ENCODE results near the gene UPF2. TPM values are rescaled to one million over a fixed set of nuclear protein-coding genes. Genes with fewer than 3 reads are reported as not detected.

The UPF2 gene
- total and polyA plus RNA-seq, 2 of the 13 experiments (the other 11 are each of a cell fraction or from before 2014, with no cell fraction given): 6.2 to 14.5 TPM

GRCh38 chr10:11901454-11901832 lies 141.2 kb downstream of the UPF2 start:
- H3K4me1 ChIP-seq (ENCODE audit: insufficient read depth, low read length): peaks cover 63% of the 10 kb centered on the region
- TF ChIP-seq RARA (CRISPR knock-in tag; IDR thresholded peaks at IDR 0.05): peak; percentile 43; the same call in 1 of the 2 replicates
- no peak for TF ChIP-seq ZNF274 (CRISPR knock-in tag; IDR thresholded peaks at IDR 0.05)
- TF ChIP-seq XBP1 (CRISPR knock-in tag; IDR thresholded peaks at IDR 0.05): no peak
- peak; percentile 68 for TF ChIP-seq FOSL2 (CRISPR knock-in tag; IDR thresholded peaks at IDR 0.05)
- peak; percentile 35; the same call in 1 of the 2 replicates for TF ChIP-seq HNF4A (CRISPR knock-in tag; IDR thresholded peaks at IDR 0.05)
- peak; percentile 96 for TF ChIP-seq HIC2 (CRISPR knock-in tag; IDR thresholded peaks at IDR 0.05; ENCODE audit: low read depth)
- TF ChIP-seq NR2F6 (IDR thresholded peaks at IDR 0.05): peak; percentile 21; the same call in 1 of the 2 replicates
- 0 out of 2 replicates have a peak, but pooled peaks have one; percentile 32 for TF ChIP-seq NR2F6 (CRISPR knock-in tag; IDR thresholded peaks at IDR 0.05)
- peak; percentile 39; the same call in 1 of the 2 replicates for TF ChIP-seq BHLHE40 (IDR thresholded peaks at IDR 0.05; ENCODE audit: low read length)
- TF ChIP-seq HNRNPL (IDR thresholded peaks at IDR 0.05; ENCODE audit: low read depth, low read length): peak; percentile 86
- peak; percentile 66 for TF ChIP-seq ARID5B (CRISPR knock-in tag; IDR thresholded peaks at IDR 0.05)
- TF ChIP-seq CEBPG (CRISPR knock-in tag; IDR thresholded peaks at IDR 0.05): peak; percentile 16; the same call in 1 of the 2 replicates
- no peak for TF ChIP-seq ZSCAN22 (CRISPR knock-in tag; IDR thresholded peaks at IDR 0.05)
- peak; percentile 77 for TF ChIP-seq ELF3 (CRISPR knock-in tag; IDR thresholded peaks at IDR 0.05)
- 0 out of 2 replicates have a peak, but pooled peaks have one; percentile 24 for TF ChIP-seq SOX5 (CRISPR knock-in tag; IDR thresholded peaks at IDR 0.05; ENCODE audit: borderline replicate concordance)
- peak; percentile 13; the same call in 1 of the 2 replicates for TF ChIP-seq ETV5 (CRISPR knock-in tag; IDR thresholded peaks at IDR 0.05; ENCODE audit: borderline replicate concordance)
- TF ChIP-seq ZNF687 (CRISPR knock-in tag; IDR thresholded peaks at IDR 0.05): peak; percentile 27; the same call in 1 of the 2 replicates
- no peak for TF ChIP-seq MAF1 (CRISPR knock-in tag; IDR thresholded peaks at IDR 0.05; ENCODE audit: borderline replicate concordance)
- peak; percentile 62 for TF ChIP-seq GATAD2A (CRISPR knock-in tag; IDR thresholded peaks at IDR 0.05)

More at GRCh38 chr10:11901454-11901832, 141.2 kb downstream of the UPF2 start:
- DNase-seq (ENCODE audit: low spot score) (peak; percentile 23), ATAC-seq (no peak), FAIRE-seq (no peak)
- intact Hi-C loops (cut with micrococcal nuclease; ENCODE audit: unreplicated experiment): no loop called here
- ChIA-PET POLR2A (no interaction called here), CTCF (ENCODE audit: low intra/inter-chr PET ratio, low total read pairs) (no interaction called here)
- H3K36me3 ChIP-seq (replicated peaks in 1 of 2; ENCODE audit: control insufficient read depth in 1 of 2, insufficient read depth in 2 of 2, low read length in 2 of 2): no peaks in the 10 kb centered on the region
- H3K27me3 ChIP-seq (ENCODE audit: control insufficient read depth in 1 of 2, insufficient read depth in 2 of 2, low read length in 2 of 2): no peaks in the 10 kb centered on the region
- no peak overlapping the region for H2AFZ ChIP-seq (ENCODE audit: low read length)
- H3K9ac ChIP-seq (ENCODE audit: insufficient read depth, low read depth, low read length): no peak overlapping the region
- in situ Hi-C loops (cut with HindIII; ENCODE audit: extremely low pct_ligation_motif_present, low pct_unique_long_range_greater_than_20kb): no loop called here
- no peaks in the 10 kb centered on the region for H4K20me1 ChIP-seq (ENCODE audit: insufficient read depth, low read length)
- no peaks in the 10 kb centered on the region for H3K9me3 ChIP-seq (ENCODE audit: low read length)
- BruUV-seq (replicated peaks): no TSS peak
- H3K27ac ChIP-seq (ENCODE audit: extremely low read length, insufficient read depth, low read length): no peak overlapping the region
- H3K79me2 ChIP-seq (ENCODE audit: insufficient read depth, low read length): no peaks in the 10 kb centered on the region
- H3K4me3 ChIP-seq (replicated peaks in 1 of 3; ENCODE audit: insufficient read depth in 1 of 3, low read depth in 2 of 3, low read length in 3 of 3): no peak overlapping the region
- no peak overlapping the region; the same call in 1 of the 2 replicates for H3K4me2 ChIP-seq (ENCODE audit: low read depth, low read length)
- 20% methylated on average over 6 of the region's 7 CpGs for WGBS (ENCODE audit: low lambda C conversion rate)
